Fibroblast of skin of scalp (primary cell): Measurements from ENCODE around the gene ANKS1B.
"Not testable (repeated sequence)": the region's sequence is repeated elsewhere in the genome, so short reads cannot be mapped to it uniquely, and the experiment has no call there.

ENCODE experiments used
- DNase-seq: peaks from one replicate; pipeline ENCODE4 v3.0.0-alpha.2; 2013

Gene ANKS1B

GRCh38 chr12:99861731-99862130 lies 123.0 kb downstream of the ANKS1B start:
- no peak for DNase-seq

- DNase-seq, result no peak
Measured at GRCh38 chr12:99859126-99859525, 125.6 kb downstream of the ANKS1B start.

- DNase-seq, result no peak
Measured at GRCh38 chr12:99852666-99853065, 132.1 kb downstream of the ANKS1B start.

- no peak for DNase-seq
Measured at GRCh38 chr12:99847936-99848335, 136.8 kb downstream of the ANKS1B start.

- no peak for DNase-seq
Measured at GRCh38 chr12:99834710-99835109, 150.0 kb downstream of the ANKS1B start.

GRCh38 chr12:99833397-99833796 lies 151.3 kb downstream of the ANKS1B start:
- no peak for DNase-seq

GRCh38 chr12:99824900-99825542 lies 159.7 kb downstream of the ANKS1B start:
- DNase-seq, result no peak

GRCh38 chr12:99822273-99822672 lies 162.5 kb downstream of the ANKS1B start:
- no peak for DNase-seq

GRCh38 chr12:99810718-99811593 lies 173.8 kb downstream of the ANKS1B start:
- peak; percentile 8 for DNase-seq

GRCh38 chr12:99809909-99810308 lies 174.8 kb downstream of the ANKS1B start:
- DNase-seq, result no peak

GRCh38 chr12:99806304-99806703 lies 178.4 kb downstream of the ANKS1B start:
- no peak for DNase-seq

GRCh38 chr12:99804715-99805114 lies 180.0 kb downstream of the ANKS1B start:
- DNase-seq, result no peak

- DNase-seq, result no peak
Measured at GRCh38 chr12:99800605-99801004, 184.1 kb downstream of the ANKS1B start.

GRCh38 chr12:99797931-99798330 lies 186.8 kb downstream of the ANKS1B start:
- DNase-seq, result not testable (repeated sequence)

GRCh38 chr12:99783421-99783820 lies 201.3 kb downstream of the ANKS1B start:
- DNase-seq, result no peak

- no peak for DNase-seq
Measured at GRCh38 chr12:99772274-99772673, 212.5 kb downstream of the ANKS1B start.

GRCh38 chr12:99771659-99772058 lies 213.1 kb downstream of the ANKS1B start:
- DNase-seq, result no peak

GRCh38 chr12:99769396-99769980 lies 215.2 kb downstream of the ANKS1B start:
- DNase-seq, result no peak

- no peak for DNase-seq
Measured at GRCh38 chr12:99768758-99769157, 216.0 kb downstream of the ANKS1B start.

GRCh38 chr12:99767809-99768208 lies 216.9 kb downstream of the ANKS1B start:
- peak; percentile 13 for DNase-seq

GRCh38 chr12:99766408-99766807 lies 218.3 kb downstream of the ANKS1B start:
- DNase-seq, result no peak

GRCh38 chr12:99765469-99766114 lies 219.1 kb downstream of the ANKS1B start:
- DNase-seq, result no peak

GRCh38 chr12:99759444-99759843 lies 225.3 kb downstream of the ANKS1B start:
- DNase-seq, result no peak
